HG03139 (cell line): ENCODE data around the gene JUP.

Experiments used
- ATAC-seq: cut with Tn5 transposase; IDR thresholded peaks from one replicate; pipeline ENCODE4 v1.9.1; 2021; ENCODE audit not compliant: unreplicated experiment

The JUP gene

GRCh38 chr17:41810659-41811548 is 24.4 kb upstream of the JUP start:
- ATAC-seq, result no peak

- no peak for ATAC-seq
Measured at GRCh38 chr17:41806685-41807445, 20.4 kb upstream of the JUP start.

- no peak for ATAC-seq
Measured at GRCh38 chr17:41803049-41804020, 16.8 kb upstream of the JUP start.

- no peak for ATAC-seq
Measured at GRCh38 chr17:41801374-41802271, 15.1 kb upstream of the JUP start.

- no peak for ATAC-seq
Measured at GRCh38 chr17:41800601-41801373, 14.3 kb upstream of the JUP start.

- ATAC-seq, result no peak
Measured at GRCh38 chr17:41799366-41799765, 12.9 kb upstream of the JUP start.

GRCh38 chr17:41797377-41797776 is 10.9 kb upstream of the JUP start:
- ATAC-seq, result no peak

GRCh38 chr17:41796121-41796895 is 9.8 kb upstream of the JUP start:
- ATAC-seq, result no peak

- ATAC-seq, result no peak
Measured at GRCh38 chr17:41794540-41794975, 8.0 kb upstream of the JUP start.

- no peak for ATAC-seq
Measured at GRCh38 chr17:41793784-41794539, 7.5 kb upstream of the JUP start.

- ATAC-seq, result no peak
Measured at GRCh38 chr17:41792845-41793783, 6.6 kb upstream of the JUP start.

- ATAC-seq, result no peak
Measured at GRCh38 chr17:41787021-41787418, 509 bp upstream of the JUP start.

GRCh38 chr17:41785859-41786226 is 668 bp downstream of the JUP start:
- no peak for ATAC-seq

GRCh38 chr17:41785091-41785858 is 1.2 kb downstream of the JUP start:
- ATAC-seq, result no peak

GRCh38 chr17:41784207-41784744 is 2.2 kb downstream of the JUP start:
- ATAC-seq, result no peak

GRCh38 chr17:41782142-41782541 is 4.4 kb downstream of the JUP start:
- ATAC-seq, result no peak
